Measurements from ENCODE around the gene LYSMD2. TPM values are rescaled to one million over a fixed set of nuclear protein-coding genes. Genes with fewer than 3 reads are reported as not detected.

Gene LYSMD2
- total and polyA plus RNA-seq, 2 donors from 2014 or later, result 11.7 to 21.5 TPM

- H3K4me3 ChIP-seq (ENCODE audit: low read length in 3 of 3), result peak overlapping the region; percentile 18 to 59 (median 57)
- H3K9me3 ChIP-seq (ENCODE audit: control insufficient read depth in 2 of 3, insufficient read depth in 1 of 3, low read length in 3 of 3), result no peaks in the 10 kb centered on the region
- H3K4me1 ChIP-seq (ENCODE audit: control insufficient read depth in 2 of 3, insufficient read depth in 2 of 3, low read depth in 1 of 3, low read length in 3 of 3), result peaks cover 0 to 17% (median 0%) of the 10 kb centered on the region in 3 donors
- DNase-seq (peak; percentile 35 to 80 (median 50)), FAIRE-seq (no peak)
- intact Hi-C loops (cut with DNase I), result no loop called here
- TF ChIP-seq CTCF (IDR thresholded peaks at IDR 0.05; ENCODE audit: borderline replicate concordance, extremely low read depth, insufficient read depth), result no peak
- peak overlapping the region; percentile 45 to 78 for H3K27ac ChIP-seq (ENCODE audit: low read depth in 2 of 2, low read length in 2 of 2)
- H3K9ac ChIP-seq (ENCODE audit: low read length in 3 of 3), result peak overlapping the region in 2 of 3 donors; percentile 8 to 74
- H3K27me3 ChIP-seq (ENCODE audit: control insufficient read depth, insufficient read depth, low read length), result no peaks in the 10 kb centered on the region
- H3K36me3 ChIP-seq (ENCODE audit: control insufficient read depth in 2 of 3, insufficient read depth in 3 of 3, low read length in 3 of 3), result no peaks in the 10 kb centered on the region
These were observed 519 bp downstream of the LYSMD2 start for GRCh38 chr15:51736751-51737521.

GRCh38 chr15:51736069-51736468, 1.4 kb downstream of the LYSMD2 start:
- TF ChIP-seq CTCF (IDR thresholded peaks at IDR 0.05; ENCODE audit: borderline replicate concordance, extremely low read depth, insufficient read depth), result no peak
- Histone ChIP-seq H3K9ac (ENCODE audit: low read length in 3 of 3) (peak overlapping the region in 1 of 3 donors; percentile 74), H3K4me3 (ENCODE audit: low read length in 3 of 3) (peak overlapping the region in 2 of 3 donors; percentile 57 to 59), H3K9me3 (ENCODE audit: control insufficient read depth in 2 of 3, insufficient read depth in 1 of 3, low read length in 3 of 3) (no peaks in the 10 kb centered on the region), H3K4me1 (ENCODE audit: control insufficient read depth in 2 of 3, insufficient read depth in 2 of 3, low read depth in 1 of 3, low read length in 3 of 3) (peaks cover 0 to 22% (median 0%) of the 10 kb centered on the region in 3 donors), H3K27me3 (ENCODE audit: control insufficient read depth, insufficient read depth, low read length) (no peaks in the 10 kb centered on the region), H3K27ac (ENCODE audit: low read depth in 2 of 2, low read length in 2 of 2) (no peak overlapping the region), H3K36me3 (ENCODE audit: control insufficient read depth in 2 of 3, insufficient read depth in 3 of 3, low read length in 3 of 3) (no peaks in the 10 kb centered on the region)
- FAIRE-seq, result no peak
- intact Hi-C loops (cut with DNase I), result no loop called here
- no peak for DNase-seq

- no peak for FAIRE-seq
- H3K4me3 ChIP-seq (ENCODE audit: low read length in 3 of 3), result peak overlapping the region in 1 of 3 donors; percentile 15
- H3K9ac ChIP-seq (ENCODE audit: low read length in 3 of 3), result peak overlapping the region in 1 of 3 donors; percentile 12
- peaks cover 0 to 25% (median 0%) of the 10 kb centered on the region in 3 donors for H3K4me1 ChIP-seq (ENCODE audit: control insufficient read depth in 2 of 3, insufficient read depth in 2 of 3, low read depth in 1 of 3, low read length in 3 of 3)
- no peak for TF ChIP-seq CTCF (IDR thresholded peaks at IDR 0.05; ENCODE audit: borderline replicate concordance, extremely low read depth, insufficient read depth)
- no peaks in the 10 kb centered on the region for H3K36me3 ChIP-seq (ENCODE audit: control insufficient read depth in 2 of 3, insufficient read depth in 3 of 3, low read length in 3 of 3)
- no peaks in the 10 kb centered on the region for H3K9me3 ChIP-seq (ENCODE audit: control insufficient read depth in 2 of 3, insufficient read depth in 1 of 3, low read length in 3 of 3)
- intact Hi-C loops (cut with DNase I), result no loop called here
- H3K27me3 ChIP-seq (ENCODE audit: control insufficient read depth, insufficient read depth, low read length), result no peaks in the 10 kb centered on the region
- no peak overlapping the region for H3K27ac ChIP-seq (ENCODE audit: low read depth in 2 of 2, low read length in 2 of 2)
- DNase-seq, result no peak
These were observed 2.0 kb downstream of the LYSMD2 start for GRCh38 chr15:51735228-51736010.
